Kidney capillary endothelial cell (primary cell): Measurements from ENCODE around the gene TBC1D24.

Experiments used
- DNase-seq: peaks from one replicate; pipeline ENCODE4 v3.0.0-alpha.2; 2018; ENCODE audit warnings: low spot score

The TBC1D24 gene

GRCh38 chr16:2482708-2483534, 8.0 kb downstream of the TBC1D24 start:
- no peak for DNase-seq

DNA sequence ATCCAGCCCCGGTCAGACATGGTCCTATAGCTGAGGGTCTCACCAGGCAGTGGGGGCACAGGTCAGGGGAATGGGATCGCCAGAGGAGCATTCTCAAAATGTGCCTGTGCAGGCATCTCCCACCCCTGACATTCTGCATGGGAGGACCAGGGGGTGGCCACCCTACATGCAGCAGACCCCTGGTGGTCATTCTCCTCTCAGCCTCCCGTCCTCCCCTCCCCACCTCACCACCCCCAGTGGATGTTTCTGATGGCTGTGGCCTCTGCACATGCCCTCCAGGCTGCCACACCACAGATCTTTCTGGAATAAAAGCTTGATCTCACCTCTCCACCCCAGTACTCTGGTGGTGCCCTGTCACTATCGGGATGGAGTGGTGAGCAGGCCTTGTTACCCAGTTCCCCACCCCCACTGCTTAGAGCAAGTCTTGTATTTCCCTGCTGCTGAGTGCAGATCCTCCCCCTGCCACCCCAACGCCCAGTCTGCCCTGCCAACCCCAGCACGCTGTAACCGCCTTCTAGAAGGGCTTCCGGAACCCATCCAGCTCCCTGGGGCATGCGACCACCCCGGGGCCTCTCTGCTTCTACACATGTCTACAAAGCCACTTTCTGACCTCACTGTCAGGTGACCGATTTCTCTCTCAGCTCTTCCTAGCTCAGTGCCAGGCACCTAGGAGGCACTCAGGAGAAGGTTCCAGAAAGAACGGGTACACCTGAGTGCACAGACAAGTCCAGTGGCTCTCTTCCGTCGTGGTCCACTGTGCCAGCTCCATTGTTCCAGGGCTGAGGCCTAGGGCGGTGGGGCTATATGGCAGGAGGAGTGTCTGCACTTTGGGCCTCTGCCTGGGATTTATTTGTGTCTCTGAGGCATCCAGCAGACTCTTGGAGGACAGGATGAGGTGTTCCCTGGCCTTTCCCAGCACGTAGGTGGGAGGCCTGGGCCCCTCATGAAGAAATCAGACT, 9.3 kb downstream of the TBC1D24 start:
- DNase-seq: no peak

- no peak for DNase-seq
These were observed 10.1 kb downstream of the TBC1D24 start for GRCh38 chr16:2484898-2485508.

- DNase-seq: no peak
These were observed 11.0 kb downstream of the TBC1D24 start for GRCh38 chr16:2485811-2486507.

GRCh38 chr16:2486645-2487516, 12.0 kb downstream of the TBC1D24 start:
- no peak for DNase-seq

DNA sequence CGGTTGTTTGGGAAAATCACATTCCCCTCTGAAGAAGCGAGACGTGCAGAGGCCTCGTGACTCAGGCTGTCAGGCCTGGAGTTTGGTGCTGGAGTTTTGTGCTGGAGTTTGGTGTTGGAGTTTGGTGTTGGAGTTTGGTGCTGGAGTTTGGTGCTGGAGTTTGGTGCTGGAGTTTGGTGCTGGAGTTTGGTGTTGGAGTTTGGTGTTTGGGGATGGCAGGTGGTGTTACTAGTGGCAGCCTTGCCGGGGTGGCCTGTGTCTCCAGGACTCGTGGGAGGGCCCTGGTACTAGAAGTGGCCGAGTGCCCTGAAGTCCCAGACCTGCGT, 12.6 kb downstream of the TBC1D24 start:
- no peak for DNase-seq

DNA sequence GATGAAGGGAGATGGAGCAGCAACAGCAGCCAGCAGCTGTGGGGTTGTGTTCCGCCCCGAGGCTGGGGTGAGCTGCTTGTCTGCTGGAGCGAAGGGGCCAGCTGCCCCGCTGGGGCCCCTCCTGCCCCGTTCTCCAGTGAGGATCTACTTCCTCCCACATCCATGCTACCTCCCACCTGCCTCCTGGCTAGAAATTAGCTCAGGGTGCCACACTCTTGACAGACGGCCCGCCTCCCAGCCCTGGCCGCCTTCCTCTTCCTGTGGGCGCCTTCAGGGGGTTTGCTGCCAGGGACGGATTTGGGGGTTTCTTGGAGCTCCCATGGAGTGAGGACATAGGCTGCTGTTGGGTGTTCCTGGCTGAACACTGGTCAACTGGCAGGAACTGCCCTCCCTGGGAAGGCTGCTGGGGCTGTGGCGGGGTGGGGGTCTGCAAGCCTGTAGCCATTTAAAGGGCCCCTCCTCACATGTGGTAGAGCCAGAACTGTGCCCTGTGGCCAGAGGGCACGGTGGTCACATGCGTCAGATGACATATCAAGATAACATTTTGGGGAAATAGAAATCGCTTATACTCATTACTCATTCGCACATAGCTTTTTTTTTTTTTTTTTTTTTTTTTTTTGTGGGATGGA, 13.1 kb downstream of the TBC1D24 start:
- DNase-seq: no peak

GRCh38 chr16:2489581-2489980, 14.7 kb downstream of the TBC1D24 start:
- DNase-seq: no peak

- DNase-seq: no peak
These were observed 15.5 kb downstream of the TBC1D24 start for GRCh38 chr16:2490190-2491105.

- DNase-seq: no peak
These were observed 17.4 kb downstream of the TBC1D24 start for GRCh38 chr16:2492292-2492691.

GRCh38 chr16:2493605-2494004, 18.7 kb downstream of the TBC1D24 start:
- DNase-seq: no peak

- DNase-seq: no peak
These were observed 19.7 kb downstream of the TBC1D24 start for GRCh38 chr16:2494616-2495015.

- DNase-seq: no peak
These were observed 20.1 kb downstream of the TBC1D24 start for GRCh38 chr16:2495041-2495440.

- no peak for DNase-seq
These were observed 21.5 kb downstream of the TBC1D24 start for GRCh38 chr16:2496223-2497115.

DNA sequence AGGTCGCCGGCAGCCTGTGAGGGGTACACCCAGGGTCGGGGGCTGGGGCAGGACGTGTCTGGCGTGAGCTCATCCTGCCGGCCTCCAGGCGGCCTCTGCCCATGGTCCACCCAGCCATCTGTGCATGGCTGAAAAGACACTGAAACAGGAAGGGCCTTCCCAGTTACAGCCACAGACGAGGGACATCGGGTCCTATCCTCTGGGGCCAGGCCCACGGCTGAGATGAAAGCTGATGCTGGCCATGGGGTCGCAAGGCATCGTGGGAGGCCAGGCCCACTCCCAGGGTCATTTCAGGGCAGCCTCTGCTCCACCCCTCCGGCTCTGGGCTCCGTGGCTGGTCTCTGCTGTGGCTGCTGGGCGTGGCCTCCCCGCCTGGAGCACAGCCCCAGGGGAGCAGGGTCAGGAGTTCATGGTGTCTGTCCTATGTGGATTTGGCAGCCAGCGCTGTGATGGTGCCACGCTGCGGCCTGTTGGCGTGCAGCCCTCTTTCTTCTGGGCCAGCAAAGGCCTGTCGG, 22.2 kb downstream of the TBC1D24 start:
- DNase-seq: no peak

- no peak for DNase-seq
These were observed 23.0 kb downstream of the TBC1D24 start for GRCh38 chr16:2497695-2498484.

- DNase-seq: no peak
These were observed 23.8 kb downstream of the TBC1D24 start for GRCh38 chr16:2498531-2499253.
